Measurements from ENCODE around the gene SYTL1.

The SYTL1 gene

GRCh38 chr1:27397110-27397509 is 55.3 kb downstream of the SYTL1 start:
- TF ChIP-seq CTCF (IDR thresholded peaks at IDR 0.05; ENCODE audit: insufficient read depth, low read depth, low read length, missing control alignments) = no peak

GRCh38 chr1:27397749-27398148 is 55.9 kb downstream of the SYTL1 start:
- no peak overlapping the region for H3K4me3 ChIP-seq (ENCODE audit: low read depth, low read length)
- DNase-seq (ENCODE audit: low read depth) = no peak
- no peak for TF ChIP-seq CTCF (IDR thresholded peaks at IDR 0.05; ENCODE audit: insufficient read depth, low read depth, low read length, missing control alignments)

More at GRCh38 chr1:27397110-27397509, 55.3 kb downstream of the SYTL1 start:
- DNase-seq (ENCODE audit: low read depth) = no peak
- H3K4me3 ChIP-seq (ENCODE audit: low read depth, low read length) = no peak overlapping the region

- TF ChIP-seq CTCF (IDR thresholded peaks at IDR 0.05; ENCODE audit: insufficient read depth, low read depth, low read length, missing control alignments) = no peak
- no peak overlapping the region for H3K4me3 ChIP-seq (ENCODE audit: low read depth, low read length)
- no peak for DNase-seq (ENCODE audit: low read depth)
Observed at GRCh38 chr1:27398405-27399149, 56.8 kb downstream of the SYTL1 start.

- no peak overlapping the region for H3K4me3 ChIP-seq (ENCODE audit: low read depth, low read length)
- TF ChIP-seq CTCF (IDR thresholded peaks at IDR 0.05; ENCODE audit: insufficient read depth, low read depth, low read length, missing control alignments) = no peak
- DNase-seq (ENCODE audit: low read depth) = no peak
Observed at GRCh38 chr1:27399251-27400025, 57.6 kb downstream of the SYTL1 start.

GRCh38 chr1:27400082-27400962 is 58.5 kb downstream of the SYTL1 start:
- no peak for DNase-seq (ENCODE audit: low read depth)
- no peak for TF ChIP-seq CTCF (IDR thresholded peaks at IDR 0.05; ENCODE audit: insufficient read depth, low read depth, low read length, missing control alignments)
- no peak overlapping the region for H3K4me3 ChIP-seq (ENCODE audit: low read depth, low read length)

GRCh38 chr1:27400963-27401341 is 59.1 kb downstream of the SYTL1 start:
- no peak for TF ChIP-seq CTCF (IDR thresholded peaks at IDR 0.05; ENCODE audit: insufficient read depth, low read depth, low read length, missing control alignments)
- no peak overlapping the region for H3K4me3 ChIP-seq (ENCODE audit: low read depth, low read length)
- no peak for DNase-seq (ENCODE audit: low read depth)
